ENCODE measurements around the gene AKAP1. TPM values are rescaled to one million over a fixed set of nuclear protein-coding genes. Genes with fewer than 3 reads are reported as not detected.

Gene AKAP1
- total and polyA plus RNA-seq, 9 of the 15 experiments (the other 6 are each of a cell fraction or from before 2014, with no cell fraction given): 12.9 to 63.8 (median 36.4) TPM

DNA sequence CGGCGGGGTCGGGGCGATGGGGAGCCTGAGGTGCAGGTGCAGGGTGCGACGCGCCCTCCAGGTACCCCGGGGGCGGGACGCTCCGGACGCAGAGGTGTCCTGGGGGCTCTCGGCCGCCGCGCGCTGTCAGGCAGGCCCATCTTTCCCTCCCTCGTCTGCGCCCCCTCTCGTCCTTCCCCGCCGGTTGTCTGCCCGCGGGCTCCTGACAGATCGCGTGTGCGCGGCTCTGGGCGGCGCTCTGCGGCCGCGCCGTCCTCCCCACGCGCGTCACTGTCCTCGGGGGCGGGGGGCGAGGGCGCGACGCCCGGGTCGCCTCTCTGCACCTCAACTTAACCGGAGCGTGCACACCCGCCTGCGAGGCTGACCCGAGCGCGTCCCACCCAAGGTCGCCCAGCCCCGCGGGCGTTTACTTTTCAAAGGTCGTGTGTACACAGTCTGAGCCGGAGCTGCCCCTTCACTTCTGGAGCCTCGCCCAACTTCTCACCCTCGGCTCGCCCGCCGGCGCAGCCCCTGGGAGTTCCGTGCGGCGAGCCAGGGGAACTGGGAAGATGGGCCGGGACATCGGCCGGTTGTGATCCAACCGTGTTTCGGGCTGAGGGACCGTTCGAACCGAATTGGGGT lies 512 bp downstream of the AKAP1 start (continued):
- TF ChIP-seq, protein P1, sequence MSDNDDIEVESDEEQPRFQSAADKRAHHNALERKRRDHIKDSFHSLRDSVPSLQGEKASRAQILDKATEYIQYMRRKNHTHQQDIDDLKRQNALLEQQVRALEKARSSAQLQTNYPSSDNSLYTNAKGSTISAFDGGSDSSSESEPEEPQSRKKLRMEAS (CRISPR knock-in tag; IDR thresholded peaks at IDR 0.05): peak; percentile 34
- TF ChIP-seq FIP1L1 (IDR thresholded peaks at IDR 0.05; ENCODE audit: low read depth, low read length, poor library complexity, severe bottlenecking) (peak; percentile 14), RBBP5 (IDR thresholded peaks at IDR 0.05; ENCODE audit: borderline replicate concordance, insufficient read depth, low read length, poor library complexity, severe bottlenecking) (peak; percentile 8), PCBP1 (IDR thresholded peaks at IDR 0.05; ENCODE audit: low read depth, low read length, poor library complexity, severe bottlenecking) (peak; percentile 34), RAD51 (IDR thresholded peaks at IDR 0.05; ENCODE audit: borderline replicate concordance, low read depth) (no peak), GATAD2B (IDR thresholded peaks at IDR 0.05; ENCODE audit: borderline replicate concordance) (0 out of 2 replicates have a peak, but pooled peaks have one; percentile 5), RNF2 (IDR thresholded peaks at IDR 0.05) (peak; percentile 18; the same call in 1 of the 2 replicates), NFIX (CRISPR knock-in tag; IDR thresholded peaks at IDR 0.05; ENCODE audit: low read depth) (no peak), ATF1 (CRISPR knock-in tag; IDR thresholded peaks at IDR 0.05) (no peak), ATF1 (tag; IDR thresholded peaks at IDR 0.05) (peak; percentile 70), GATAD2A (IDR thresholded peaks at IDR 0.05) (peak; percentile 69; the same call in 1 of the 2 replicates), SMARCB1 (IDR thresholded peaks at IDR 0.05; ENCODE audit: insufficient read length, low read depth) (no peak), ERF (CRISPR knock-in tag; IDR thresholded peaks at IDR 0.05) (0 out of 2 replicates have a peak, but pooled peaks have one; percentile 43), BHLHE40 (IDR thresholded peaks at IDR 0.05; ENCODE audit: low read length) (0 out of 2 replicates have a peak, but pooled peaks have one; percentile 9), DMBX1 (CRISPR knock-in tag; IDR thresholded peaks at IDR 0.05; ENCODE audit: borderline replicate concordance) (0 out of 2 replicates have a peak, but pooled peaks have one; percentile 36), NFE2L1 (tag; IDR thresholded peaks at IDR 0.05; ENCODE audit: borderline replicate concordance, low read depth) (no peak)
- TF ChIP-seq, protein P2, sequence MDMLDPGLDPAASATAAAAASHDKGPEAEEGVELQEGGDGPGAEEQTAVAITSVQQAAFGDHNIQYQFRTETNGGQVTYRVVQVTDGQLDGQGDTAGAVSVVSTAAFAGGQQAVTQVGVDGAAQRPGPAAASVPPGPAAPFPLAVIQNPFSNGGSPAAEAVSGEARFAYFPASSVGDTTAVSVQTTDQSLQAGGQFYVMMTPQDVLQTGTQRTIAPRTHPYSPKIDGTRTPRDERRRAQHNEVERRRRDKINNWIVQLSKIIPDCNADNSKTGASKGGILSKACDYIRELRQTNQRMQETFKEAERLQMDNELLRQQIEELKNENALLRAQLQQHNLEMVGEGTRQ (CRISPR knock-in tag; IDR thresholded peaks at IDR 0.05): peak; percentile 31; the same call in 1 of the 2 replicates
- TF ChIP-seq, protein P3, sequence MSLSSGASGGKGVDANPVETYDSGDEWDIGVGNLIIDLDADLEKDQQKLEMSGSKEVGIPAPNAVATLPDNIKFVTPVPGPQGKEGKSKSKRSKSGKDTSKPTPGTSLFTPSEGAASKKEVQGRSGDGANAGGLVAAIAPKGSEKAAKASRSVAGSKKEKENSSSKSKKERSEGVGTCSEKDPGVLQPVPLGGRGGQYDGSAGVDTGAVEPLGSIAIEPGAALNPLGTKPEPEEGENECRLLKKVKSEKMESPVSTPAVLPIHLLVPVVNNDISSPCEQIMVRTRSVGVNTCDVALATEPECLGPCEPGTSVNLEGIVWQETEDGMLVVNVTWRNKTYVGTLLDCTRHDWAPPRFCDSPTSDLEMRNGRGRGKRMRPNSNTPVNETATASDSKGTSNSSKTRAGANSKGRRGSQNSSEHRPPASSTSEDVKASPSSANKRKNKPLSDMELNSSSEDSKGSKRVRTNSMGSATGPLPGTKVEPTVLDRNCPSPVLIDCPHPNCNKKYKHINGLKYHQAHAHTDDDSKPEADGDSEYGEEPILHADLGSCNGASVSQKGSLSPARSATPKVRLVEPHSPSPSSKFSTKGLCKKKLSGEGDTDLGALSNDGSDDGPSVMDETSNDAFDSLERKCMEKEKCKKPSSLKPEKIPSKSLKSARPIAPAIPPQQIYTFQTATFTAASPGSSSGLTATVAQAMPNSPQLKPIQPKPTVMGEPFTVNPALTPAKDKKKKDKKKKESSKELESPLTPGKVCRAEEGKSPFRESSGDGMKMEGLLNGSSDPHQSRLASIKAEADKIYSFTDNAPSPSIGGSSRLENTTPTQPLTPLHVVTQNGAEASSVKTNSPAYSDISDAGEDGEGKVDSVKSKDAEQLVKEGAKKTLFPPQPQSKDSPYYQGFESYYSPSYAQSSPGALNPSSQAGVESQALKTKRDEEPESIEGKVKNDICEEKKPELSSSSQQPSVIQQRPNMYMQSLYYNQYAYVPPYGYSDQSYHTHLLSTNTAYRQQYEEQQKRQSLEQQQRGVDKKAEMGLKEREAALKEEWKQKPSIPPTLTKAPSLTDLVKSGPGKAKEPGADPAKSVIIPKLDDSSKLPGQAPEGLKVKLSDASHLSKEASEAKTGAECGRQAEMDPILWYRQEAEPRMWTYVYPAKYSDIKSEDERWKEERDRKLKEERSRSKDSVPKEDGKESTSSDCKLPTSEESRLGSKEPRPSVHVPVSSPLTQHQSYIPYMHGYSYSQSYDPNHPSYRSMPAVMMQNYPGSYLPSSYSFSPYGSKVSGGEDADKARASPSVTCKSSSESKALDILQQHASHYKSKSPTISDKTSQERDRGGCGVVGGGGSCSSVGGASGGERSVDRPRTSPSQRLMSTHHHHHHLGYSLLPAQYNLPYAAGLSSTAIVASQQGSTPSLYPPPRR (CRISPR knock-in tag; IDR thresholded peaks at IDR 0.05; ENCODE audit: borderline replicate concordance): no peak
- TF ChIP-seq, protein P4, sequence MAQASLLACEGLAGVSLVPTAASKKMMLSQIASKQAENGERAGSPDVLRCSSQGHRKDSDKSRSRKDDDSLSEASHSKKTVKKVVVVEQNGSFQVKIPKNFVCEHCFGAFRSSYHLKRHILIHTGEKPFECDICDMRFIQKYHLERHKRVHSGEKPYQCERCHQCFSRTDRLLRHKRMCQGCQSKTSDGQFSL (CRISPR knock-in tag; IDR thresholded peaks at IDR 0.05): 0 out of 2 replicates have a peak, but pooled peaks have one; percentile 7
- TF ChIP-seq, protein P4 (tag; IDR thresholded peaks at IDR 0.05): 0 out of 4 replicates have a peak, but pooled peaks of 1 of the 2 experiments have one; percentile 31

Measured in K562 (cell line).